Measurements from ENCODE around the gene EIF4B. TPM values are rescaled to one million over a fixed set of nuclear protein-coding genes. Genes with fewer than 3 reads are reported as not detected.

Gene EIF4B
- total and polyA plus RNA-seq, 2 of the 13 experiments (the other 11 are each of a cell fraction or from before 2014, with no cell fraction given): 416 to 548 TPM

DNA sequence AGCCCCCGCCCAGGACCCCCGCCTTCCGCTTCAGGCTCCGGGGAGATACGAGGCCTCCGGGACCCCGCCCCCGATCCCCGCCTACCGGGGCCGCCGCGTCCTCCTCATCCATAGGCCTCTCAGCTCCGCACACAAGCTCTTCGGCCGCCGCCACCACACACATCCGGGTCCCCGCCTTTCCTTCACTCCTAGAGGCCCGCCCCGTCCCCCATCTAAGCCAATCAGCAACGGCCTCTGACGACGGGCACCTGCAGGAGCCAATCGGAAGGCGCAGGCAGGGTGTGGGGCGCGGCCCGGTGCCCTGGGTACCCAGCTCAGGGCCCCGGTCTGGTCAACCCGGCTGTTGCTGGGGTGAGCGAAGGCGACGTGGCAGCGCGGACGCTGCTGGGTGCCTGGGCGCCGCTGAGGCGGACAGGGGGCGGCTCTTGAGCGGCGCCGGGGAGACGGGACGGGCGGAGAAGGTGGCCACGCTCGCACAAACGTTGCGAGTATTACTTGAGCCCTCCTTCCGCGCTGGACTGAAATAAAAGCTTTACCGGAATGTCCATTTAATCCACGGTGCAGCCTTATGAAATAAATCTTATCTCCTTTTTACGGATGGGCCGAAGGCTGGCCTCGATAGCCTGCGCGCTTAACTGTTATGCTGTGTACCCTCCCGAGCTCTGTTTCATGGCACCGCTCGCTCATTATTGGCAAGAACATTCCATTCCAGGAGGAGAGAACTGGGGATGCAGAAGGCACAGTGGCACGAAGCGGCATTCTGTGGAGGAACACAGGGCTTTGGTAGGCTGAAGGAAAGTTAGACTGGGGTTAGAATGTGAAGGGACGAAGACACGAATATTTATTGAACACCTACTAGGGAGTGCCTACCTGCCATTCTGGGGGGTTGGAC is 73.2 kb downstream of the EIF4B start, which contains the start of gene SPRYD3:
Gene SPRYD3, minus strand, starts transcription at position 165 of the 892 bp plus-strand sequence. Its CDS starts 57 bp downstream, at position 108.
- peaks cover 1 to 9% of the 10 kb centered on the region in 2 experiments; a peak in 1 of 5 replicates for H3K36me3 ChIP-seq (replicated peaks in 1 of 2; ENCODE audit: control insufficient read depth in 1 of 2, insufficient read depth in 2 of 2, low read length in 2 of 2)
- H3K4me1 ChIP-seq (ENCODE audit: insufficient read depth, low read length): peaks cover 53% of the 10 kb centered on the region
- H3K27me3 ChIP-seq (ENCODE audit: control insufficient read depth in 1 of 2, insufficient read depth in 2 of 2, low read length in 2 of 2): no peaks in the 10 kb centered on the region; a peak in 1 of 5 replicates
- no peaks in the 10 kb centered on the region for H3K9me3 ChIP-seq (ENCODE audit: low read length)
- peak within 1 kb of the TSS; percentile 70 for H2AFZ ChIP-seq (ENCODE audit: low read length)
- in situ Hi-C loops (cut with HindIII; ENCODE audit: extremely low pct_ligation_motif_present, low pct_unique_long_range_greater_than_20kb): no loop called here
- H3K4me2 ChIP-seq (ENCODE audit: low read depth, low read length): peak within 1 kb of the TSS; percentile 100
- no peaks in the 10 kb centered on the region for H4K20me1 ChIP-seq (ENCODE audit: insufficient read depth, low read length)
- H3K4me3 ChIP-seq (replicated peaks in 1 of 3; ENCODE audit: insufficient read depth in 1 of 3, low read depth in 2 of 3, low read length in 3 of 3): peak within 1 kb of the TSS; percentile 72 to 89 (median 73)
- WGBS (ENCODE audit: low lambda C conversion rate): 10% methylated on average over 31 of the region's 67 CpGs
- intact Hi-C loops (cut with micrococcal nuclease; ENCODE audit: unreplicated experiment): loop anchor here (2.0 kb wide), 1 partner anchor 19 kb away; no protein-coding TSS in a partner anchor
- H3K79me2 ChIP-seq (ENCODE audit: insufficient read depth, low read length): no peaks in the 10 kb centered on the region
- peak; percentile 96 for DNase-seq (ENCODE audit: low spot score)
- FAIRE-seq: peak; percentile 36
- peak within 1 kb of the TSS; percentile 92 for H3K9ac ChIP-seq (ENCODE audit: insufficient read depth, low read depth, low read length)
- ChIA-PET CTCF (ENCODE audit: low intra/inter-chr PET ratio, low total read pairs) (no interaction called here), POLR2A (interaction anchor here (0.7 to 3.6 kb wide), 30 partner anchors 12 to 422 kb away, joined by 3 to 102 read pairs (median 7); partner anchors contain the start of genes AAAS, CSAD, EIF4B and IGFBP6)
- peak within 1 kb of the TSS; percentile 91 for H3K27ac ChIP-seq (ENCODE audit: extremely low read length, insufficient read depth, low read length)
- peak; percentile 98 for ATAC-seq
- BruUV-seq (replicated peaks): TSS peak; percentile 98
- TF ChIP-seq, protein P1, sequence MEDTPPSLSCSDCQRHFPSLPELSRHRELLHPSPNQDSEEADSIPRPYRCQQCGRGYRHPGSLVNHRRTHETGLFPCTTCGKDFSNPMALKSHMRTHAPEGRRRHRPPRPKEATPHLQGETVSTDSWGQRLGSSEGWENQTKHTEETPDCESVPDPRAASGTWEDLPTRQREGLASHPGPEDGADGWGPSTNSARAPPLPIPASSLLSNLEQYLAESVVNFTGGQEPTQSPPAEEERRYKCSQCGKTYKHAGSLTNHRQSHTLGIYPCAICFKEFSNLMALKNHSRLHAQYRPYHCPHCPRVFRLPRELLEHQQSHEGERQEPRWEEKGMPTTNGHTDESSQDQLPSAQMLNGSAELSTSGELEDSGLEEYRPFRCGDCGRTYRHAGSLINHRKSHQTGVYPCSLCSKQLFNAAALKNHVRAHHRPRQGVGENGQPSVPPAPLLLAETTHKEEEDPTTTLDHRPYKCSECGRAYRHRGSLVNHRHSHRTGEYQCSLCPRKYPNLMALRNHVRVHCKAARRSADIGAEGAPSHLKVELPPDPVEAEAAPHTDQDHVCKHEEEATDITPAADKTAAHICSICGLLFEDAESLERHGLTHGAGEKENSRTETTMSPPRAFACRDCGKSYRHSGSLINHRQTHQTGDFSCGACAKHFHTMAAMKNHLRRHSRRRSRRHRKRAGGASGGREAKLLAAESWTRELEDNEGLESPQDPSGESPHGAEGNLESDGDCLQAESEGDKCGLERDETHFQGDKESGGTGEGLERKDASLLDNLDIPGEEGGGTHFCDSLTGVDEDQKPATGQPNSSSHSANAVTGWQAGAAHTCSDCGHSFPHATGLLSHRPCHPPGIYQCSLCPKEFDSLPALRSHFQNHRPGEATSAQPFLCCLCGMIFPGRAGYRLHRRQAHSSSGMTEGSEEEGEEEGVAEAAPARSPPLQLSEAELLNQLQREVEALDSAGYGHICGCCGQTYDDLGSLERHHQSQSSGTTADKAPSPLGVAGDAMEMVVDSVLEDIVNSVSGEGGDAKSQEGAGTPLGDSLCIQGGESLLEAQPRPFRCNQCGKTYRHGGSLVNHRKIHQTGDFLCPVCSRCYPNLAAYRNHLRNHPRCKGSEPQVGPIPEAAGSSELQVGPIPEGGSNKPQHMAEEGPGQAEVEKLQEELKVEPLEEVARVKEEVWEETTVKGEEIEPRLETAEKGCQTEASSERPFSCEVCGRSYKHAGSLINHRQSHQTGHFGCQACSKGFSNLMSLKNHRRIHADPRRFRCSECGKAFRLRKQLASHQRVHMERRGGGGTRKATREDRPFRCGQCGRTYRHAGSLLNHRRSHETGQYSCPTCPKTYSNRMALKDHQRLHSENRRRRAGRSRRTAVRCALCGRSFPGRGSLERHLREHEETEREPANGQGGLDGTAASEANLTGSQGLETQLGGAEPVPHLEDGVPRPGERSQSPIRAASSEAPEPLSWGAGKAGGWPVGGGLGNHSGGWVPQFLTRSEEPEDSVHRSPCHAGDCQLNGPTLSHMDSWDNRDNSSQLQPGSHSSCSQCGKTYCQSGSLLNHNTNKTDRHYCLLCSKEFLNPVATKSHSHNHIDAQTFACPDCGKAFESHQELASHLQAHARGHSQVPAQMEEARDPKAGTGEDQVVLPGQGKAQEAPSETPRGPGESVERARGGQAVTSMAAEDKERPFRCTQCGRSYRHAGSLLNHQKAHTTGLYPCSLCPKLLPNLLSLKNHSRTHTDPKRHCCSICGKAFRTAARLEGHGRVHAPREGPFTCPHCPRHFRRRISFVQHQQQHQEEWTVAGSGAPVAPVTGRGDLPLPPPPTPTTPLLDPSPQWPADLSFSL (CRISPR knock-in tag; IDR thresholded peaks at IDR 0.05): 0 out of 2 replicates have a peak, but pooled peaks have one; percentile 45
- no peak for TF ChIP-seq POLR2AphosphoS2 (IDR thresholded peaks at IDR 0.05; ENCODE audit: low read depth, low read length)
- TF ChIP-seq FOXM1 (CRISPR knock-in tag; IDR thresholded peaks at IDR 0.05): no peak
- TF ChIP-seq, protein P2, sequence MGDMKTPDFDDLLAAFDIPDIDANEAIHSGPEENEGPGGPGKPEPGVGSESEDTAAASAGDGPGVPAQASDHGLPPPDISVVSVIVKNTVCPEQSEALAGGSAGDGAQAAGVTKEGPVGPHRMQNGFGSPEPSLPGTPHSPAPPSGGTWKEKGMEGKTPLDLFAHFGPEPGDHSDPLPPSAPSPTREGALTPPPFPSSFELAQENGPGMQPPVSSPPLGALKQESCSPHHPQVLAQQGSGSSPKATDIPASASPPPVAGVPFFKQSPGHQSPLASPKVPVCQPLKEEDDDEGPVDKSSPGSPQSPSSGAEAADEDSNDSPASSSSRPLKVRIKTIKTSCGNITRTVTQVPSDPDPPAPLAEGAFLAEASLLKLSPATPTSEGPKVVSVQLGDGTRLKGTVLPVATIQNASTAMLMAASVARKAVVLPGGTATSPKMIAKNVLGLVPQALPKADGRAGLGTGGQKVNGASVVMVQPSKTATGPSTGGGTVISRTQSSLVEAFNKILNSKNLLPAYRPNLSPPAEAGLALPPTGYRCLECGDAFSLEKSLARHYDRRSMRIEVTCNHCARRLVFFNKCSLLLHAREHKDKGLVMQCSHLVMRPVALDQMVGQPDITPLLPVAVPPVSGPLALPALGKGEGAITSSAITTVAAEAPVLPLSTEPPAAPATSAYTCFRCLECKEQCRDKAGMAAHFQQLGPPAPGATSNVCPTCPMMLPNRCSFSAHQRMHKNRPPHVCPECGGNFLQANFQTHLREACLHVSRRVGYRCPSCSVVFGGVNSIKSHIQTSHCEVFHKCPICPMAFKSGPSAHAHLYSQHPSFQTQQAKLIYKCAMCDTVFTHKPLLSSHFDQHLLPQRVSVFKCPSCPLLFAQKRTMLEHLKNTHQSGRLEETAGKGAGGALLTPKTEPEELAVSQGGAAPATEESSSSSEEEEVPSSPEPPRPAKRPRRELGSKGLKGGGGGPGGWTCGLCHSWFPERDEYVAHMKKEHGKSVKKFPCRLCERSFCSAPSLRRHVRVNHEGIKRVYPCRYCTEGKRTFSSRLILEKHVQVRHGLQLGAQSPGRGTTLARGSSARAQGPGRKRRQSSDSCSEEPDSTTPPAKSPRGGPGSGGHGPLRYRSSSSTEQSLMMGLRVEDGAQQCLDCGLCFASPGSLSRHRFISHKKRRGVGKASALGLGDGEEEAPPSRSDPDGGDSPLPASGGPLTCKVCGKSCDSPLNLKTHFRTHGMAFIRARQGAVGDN (CRISPR knock-in tag; IDR thresholded peaks at IDR 0.05): peak; percentile 91
- TF ChIP-seq, protein P3, sequence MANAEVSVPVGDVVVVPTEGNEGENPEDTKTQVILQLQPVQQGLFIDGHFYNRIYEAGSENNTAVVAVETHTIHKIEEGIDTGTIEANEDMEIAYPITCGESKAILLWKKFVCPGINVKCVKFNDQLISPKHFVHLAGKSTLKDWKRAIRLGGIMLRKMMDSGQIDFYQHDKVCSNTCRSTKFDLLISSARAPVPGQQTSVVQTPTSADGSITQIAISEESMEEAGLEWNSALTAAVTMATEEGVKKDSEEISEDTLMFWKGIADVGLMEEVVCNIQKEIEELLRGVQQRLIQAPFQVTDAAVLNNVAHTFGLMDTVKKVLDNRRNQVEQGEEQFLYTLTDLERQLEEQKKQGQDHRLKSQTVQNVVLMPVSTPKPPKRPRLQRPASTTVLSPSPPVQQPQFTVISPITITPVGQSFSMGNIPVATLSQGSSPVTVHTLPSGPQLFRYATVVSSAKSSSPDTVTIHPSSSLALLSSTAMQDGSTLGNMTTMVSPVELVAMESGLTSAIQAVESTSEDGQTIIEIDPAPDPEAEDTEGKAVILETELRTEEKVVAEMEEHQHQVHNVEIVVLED (CRISPR knock-in tag; IDR thresholded peaks at IDR 0.05; ENCODE audit: borderline replicate concordance): peak; percentile 75; the same call in 1 of the 2 replicates
- TF ChIP-seq, protein P4, sequence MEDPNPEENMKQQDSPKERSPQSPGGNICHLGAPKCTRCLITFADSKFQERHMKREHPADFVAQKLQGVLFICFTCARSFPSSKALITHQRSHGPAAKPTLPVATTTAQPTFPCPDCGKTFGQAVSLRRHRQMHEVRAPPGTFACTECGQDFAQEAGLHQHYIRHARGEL (CRISPR knock-in tag; IDR thresholded peaks at IDR 0.05): no peak
- peak; percentile 75; the same call in 1 of the 2 replicates for TF ChIP-seq ZNF225 (CRISPR knock-in tag; IDR thresholded peaks at IDR 0.05)
- TF ChIP-seq NFKB2 (CRISPR knock-in tag; IDR thresholded peaks at IDR 0.05; ENCODE audit: borderline replicate concordance): no peak
- peak; percentile 78 for TF ChIP-seq PHF21A (CRISPR knock-in tag; IDR thresholded peaks at IDR 0.05)
